GM12892 (cell line): ENCODE results near the gene CTNNBIP1. TPM values are rescaled to one million over a fixed set of nuclear protein-coding genes. Genes with fewer than 3 reads are reported as not detected.
"Not testable (repeated sequence)": the region's sequence is repeated elsewhere in the genome, so short reads cannot be mapped to it uniquely, and the experiment has no call there.

Experiments
- DNase-seq: peaks from one replicate; pipeline ENCODE4 v3.0.0; 2011; ENCODE audit not compliant: insufficient read length
- FAIRE-seq: peaks from 2 replicates; lab custom pipeline; 2011; peaks lifted over from hg19 to GRCh38; lab: Jason Lieb, UNC
- POLR2A ChIP-seq: IDR thresholded peaks from 2 replicates; pipeline ENCODE4 v1.6.1; 2011; ENCODE audit warnings: low read depth, low read length, control low read depth
- POLR2AphosphoS5 ChIP-seq: IDR thresholded peaks from 2 replicates; pipeline ENCODE4 v1.6.1; 2011; ENCODE audit warnings: low read depth, low read length, control low read depth
- TAF1 ChIP-seq: IDR thresholded peaks from 2 replicates; pipeline ENCODE4 v1.6.1; 2011; ENCODE audit warnings: low read depth, mild to moderate bottlenecking, control low read depth, low read length, borderline replicate concordance
- polyA plus RNA-seq: library from polyadenylated mRNA; unstranded; fragments of >200 nt; gene quantifications from one replicate; pipeline ENCODE4 v1.2.1, GENCODE V29; 2012; ENCODE audit warnings: missing spikeins, inconsistent platforms; ENCODE audit not compliant: missing spikeins

Gene CTNNBIP1, protein sequence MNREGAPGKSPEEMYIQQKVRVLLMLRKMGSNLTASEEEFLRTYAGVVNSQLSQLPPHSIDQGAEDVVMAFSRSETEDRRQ
- 11.1 TPM for polyA plus RNA-seq

- TF ChIP-seq TAF1 (0 out of 2 replicates have a peak, but pooled peaks have one; percentile 33), POLR2AphosphoS5 (no peak), POLR2A (peak; percentile 62)
- FAIRE-seq (no peak), DNase-seq (peak; percentile 79)
These were observed at the start of gene CTNNBIP1 for GRCh38 chr1:9910076-9910422. CTNNBIP1 (minus strand) TSS chr1:9910269; CDS start chr1:9872064, 38,205 bp downstream.

- no peak for FAIRE-seq
- TF ChIP-seq POLR2A (no peak), TAF1 (no peak), POLR2AphosphoS5 (no peak)
- DNase-seq = no peak
These were observed 47.7 kb upstream of the CTNNBIP1 start for GRCh38 chr1:9957726-9958125.

DNA sequence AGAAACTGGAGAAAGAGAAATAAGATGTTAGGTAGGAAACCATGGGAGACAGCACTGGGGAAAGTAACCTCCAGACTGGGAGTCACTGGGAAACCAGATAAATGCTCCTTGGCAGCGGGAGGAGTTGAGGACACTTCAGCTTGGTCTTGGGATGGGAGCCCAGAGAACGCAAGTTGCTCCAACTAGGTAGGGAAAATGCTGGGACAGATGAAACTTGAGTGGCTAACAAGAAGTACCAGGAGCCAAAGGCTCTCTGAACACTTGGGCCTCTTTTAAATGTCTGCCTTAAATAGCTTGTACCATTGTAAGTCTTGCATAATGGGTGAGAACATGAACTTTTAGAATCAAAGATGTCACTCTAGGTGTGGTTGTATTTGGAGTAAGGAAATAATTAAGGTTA is 36.2 kb upstream of the CTNNBIP1 start:
- no peak for DNase-seq
- no peak for FAIRE-seq
- TF ChIP-seq POLR2A (no peak), TAF1 (no peak), POLR2AphosphoS5 (no peak)

- FAIRE-seq (peak; percentile 95), DNase-seq (peak; percentile 91)
- TF ChIP-seq POLR2AphosphoS5 (peak; percentile 92), TAF1 (peak; percentile 88), POLR2A (peak; percentile 96)
These were observed 33.1 kb upstream of the CTNNBIP1 start, which contains the start of the genes LZIC and NMNAT1 for GRCh38 chr1:9942939-9943788. LZIC (minus strand) TSS chr1:9943391; CDS start chr1:9936619, 6,772 bp downstream. NMNAT1 (plus strand) TSS chr1:9943475; CDS start chr1:9972074, 28,599 bp downstream.

GRCh38 chr1:9942399-9942938 is 32.4 kb upstream of the CTNNBIP1 start:
- TF ChIP-seq TAF1 = no peak
- TF ChIP-seq POLR2AphosphoS5 = no peak
- no peak for TF ChIP-seq POLR2A
- FAIRE-seq (peak; percentile 84), DNase-seq (peak; percentile 31)

DNA sequence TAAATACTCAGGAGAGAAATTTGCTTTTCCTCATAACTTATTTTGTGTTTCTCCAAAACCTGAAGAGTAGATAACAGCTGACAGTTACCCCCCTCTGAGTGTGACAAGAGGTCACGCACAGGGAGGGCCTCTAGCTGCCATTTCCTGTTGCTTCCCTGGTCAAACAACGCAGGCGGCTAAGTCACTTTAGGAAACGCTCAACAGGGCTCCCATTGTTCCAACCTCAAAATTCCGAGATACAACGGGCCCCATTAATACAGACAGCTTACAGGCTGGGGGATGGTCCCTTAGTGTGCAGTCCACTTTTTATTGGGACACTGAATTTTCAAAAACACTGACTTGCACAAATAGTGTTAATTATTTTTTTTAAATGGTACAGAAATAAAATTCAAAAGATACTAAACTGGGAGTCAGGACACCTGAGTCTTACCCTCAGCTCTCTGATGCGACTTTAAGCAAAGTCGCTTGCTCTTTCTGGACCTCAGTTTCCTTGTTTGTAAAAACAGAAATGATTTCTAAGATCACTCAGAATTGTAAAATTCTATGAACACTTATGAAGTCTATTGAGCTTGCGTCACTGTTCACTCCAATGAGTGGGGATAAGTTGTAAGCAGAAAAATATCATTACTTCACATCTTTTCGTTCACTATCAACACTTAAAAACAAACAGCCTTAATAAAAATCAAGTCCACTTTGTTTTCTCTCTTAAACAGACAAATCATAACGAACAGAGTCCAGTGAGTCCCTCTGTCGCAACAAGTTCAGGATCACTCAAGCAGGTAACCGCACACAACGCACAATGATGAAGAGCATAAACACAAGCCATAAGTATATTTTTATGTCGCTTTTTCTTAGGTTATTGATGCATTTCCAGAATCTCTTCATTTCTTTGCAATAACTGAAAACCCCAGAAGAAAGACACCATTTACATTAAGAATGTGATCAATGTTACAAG is 19.6 kb upstream of the CTNNBIP1 start:
- TF ChIP-seq POLR2A (no peak), TAF1 (no peak), POLR2AphosphoS5 (no peak)
- no peak for FAIRE-seq
- DNase-seq = no peak

- TF ChIP-seq POLR2A (no peak), POLR2AphosphoS5 (no peak), TAF1 (no peak)
- DNase-seq (no peak), FAIRE-seq (no peak)
These were observed 17.2 kb upstream of the CTNNBIP1 start for GRCh38 chr1:9927259-9927658.

DNA sequence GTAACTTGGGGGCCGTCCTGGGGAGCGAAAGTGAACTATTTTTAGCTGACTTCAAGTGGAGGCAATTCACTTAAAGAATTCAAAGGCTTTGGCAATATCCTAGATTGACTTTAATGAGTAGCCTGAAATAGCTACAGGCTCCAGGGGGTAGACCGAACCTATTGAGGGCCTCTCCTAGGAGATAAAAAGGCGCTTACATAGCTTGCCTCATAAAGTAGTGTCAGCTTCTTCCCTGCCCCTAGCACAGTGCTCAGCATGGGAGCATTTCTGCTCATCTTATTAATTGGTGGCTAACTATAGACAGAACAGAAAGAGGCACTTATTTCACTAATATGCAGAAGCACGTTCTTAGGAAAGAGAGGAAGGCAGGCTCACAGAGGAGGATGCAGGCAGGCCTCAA is 12.3 kb upstream of the CTNNBIP1 start:
- DNase-seq (no peak), FAIRE-seq (no peak)
- no peak for TF ChIP-seq TAF1
- TF ChIP-seq POLR2AphosphoS5 = no peak
- TF ChIP-seq POLR2A = no peak

DNA sequence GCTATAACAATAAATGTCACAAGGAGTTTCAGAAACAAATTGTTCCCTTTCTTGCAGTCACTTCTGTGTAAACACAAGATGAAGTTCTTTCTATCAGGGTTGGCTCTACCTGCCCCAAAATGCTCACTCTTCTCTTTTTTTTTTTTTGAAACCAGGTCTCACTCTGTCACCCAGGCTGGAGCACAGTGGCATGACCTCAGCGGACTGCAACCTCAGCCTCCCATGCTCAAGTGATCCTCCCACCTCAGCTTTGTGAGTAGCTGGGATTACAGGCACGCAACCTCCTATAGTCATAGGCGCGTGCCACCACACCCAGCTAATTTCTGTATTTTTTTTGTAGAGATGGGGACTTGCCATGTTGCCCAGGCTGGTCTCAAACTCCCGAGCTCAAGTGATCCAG is 10.5 kb upstream of the CTNNBIP1 start:
- no peak for TF ChIP-seq TAF1
- no peak for TF ChIP-seq POLR2A
- TF ChIP-seq POLR2AphosphoS5 = no peak
- DNase-seq = no peak
- no peak for FAIRE-seq

DNA sequence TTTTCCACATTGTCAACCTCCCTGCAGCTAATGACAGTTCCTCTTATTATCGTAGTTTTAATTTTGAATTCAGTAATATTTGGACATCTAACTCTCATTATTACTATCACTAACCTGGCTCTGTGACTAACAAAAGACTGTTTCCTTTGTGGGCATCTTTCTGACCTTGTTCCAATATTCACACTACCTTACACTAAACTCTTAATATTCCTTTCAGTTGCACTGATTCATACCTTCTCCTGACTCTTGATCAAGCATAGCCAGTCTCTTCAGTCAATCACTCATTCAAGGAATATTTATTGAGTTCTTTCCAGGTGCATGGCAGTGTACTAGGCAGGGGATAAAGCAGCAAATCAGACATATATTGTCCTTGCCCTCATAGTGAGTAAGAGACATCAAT is 7.8 kb upstream of the CTNNBIP1 start:
- DNase-seq (no peak), FAIRE-seq (no peak)
- no peak for TF ChIP-seq TAF1
- TF ChIP-seq POLR2A = no peak
- TF ChIP-seq POLR2AphosphoS5 = no peak

DNA sequence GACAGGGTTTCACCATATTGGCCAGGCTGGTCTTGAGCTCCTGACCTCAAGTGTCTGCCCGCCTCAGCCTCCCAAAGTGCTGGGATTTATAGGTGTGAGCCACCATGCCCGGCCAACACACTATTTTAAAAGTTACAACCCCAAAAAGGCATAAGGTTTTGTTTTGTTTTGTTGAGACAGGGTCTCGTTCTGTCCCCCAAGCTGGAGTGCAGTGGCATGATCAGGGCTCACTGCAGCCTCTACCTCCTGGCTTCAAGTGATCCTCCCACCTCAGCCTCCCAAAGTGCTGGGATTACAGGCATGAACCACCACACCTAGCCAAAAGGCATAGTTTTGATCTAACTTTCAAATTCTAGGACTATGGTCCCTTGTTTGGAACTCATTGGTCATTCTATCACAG is 7.4 kb upstream of the CTNNBIP1 start:
- not testable (repeated sequence) for FAIRE-seq, DNase-seq
